Keratinocyte (primary cell): ENCODE data around the gene NAALADL2.

ENCODE experiments used
- EZH2 ChIP-seq: IDR thresholded peaks from one replicate; pipeline ENCODE4 v1.6.1; 2012; ENCODE audit warnings: inconsistent platforms, mild to moderate bottlenecking, low read length, moderate library complexity
- TF ChIP-seq, protein P1 (sequence below), 3 experiments: IDR thresholded peaks in 1 of 3; conservative IDR thresholded peaks in 1 of 3; optimal IDR thresholded peaks in 1 of 3; 2 replicates in 2 of 3; 3 replicates in 1 of 3; pipeline versions ENCODE3 to v1.5.1; 2011; ENCODE audit warnings: low read length in 3 of 3, mild to moderate bottlenecking in 3 of 3, moderate library complexity in 2 of 3, control low read depth in 1 of 3, inconsistent platforms in 1 of 3; ENCODE audit not compliant: insufficient read depth in 2 of 3; ENCODE audit errors: extremely low read depth in 1 of 3

DNA sequence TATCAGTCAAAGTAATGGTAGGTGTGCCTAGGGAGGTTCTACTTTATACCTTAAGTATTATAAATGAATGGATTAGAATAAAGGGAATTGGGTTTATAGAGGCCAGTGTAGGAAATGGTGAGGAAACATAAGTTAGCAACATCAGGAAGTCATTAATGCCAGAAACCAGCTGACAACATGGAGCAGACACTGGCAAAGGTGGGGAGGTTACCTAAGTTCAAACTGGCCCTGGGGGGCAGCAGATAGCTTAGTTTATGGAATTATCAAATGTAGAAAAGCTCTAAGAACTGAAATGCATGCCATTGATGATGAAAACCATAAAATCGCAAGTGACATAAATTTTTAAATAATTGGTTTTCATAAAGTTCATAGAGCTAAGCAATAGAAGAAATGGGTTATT, 498.6 kb downstream of the NAALADL2 start:
- TF ChIP-seq, protein P1, sequence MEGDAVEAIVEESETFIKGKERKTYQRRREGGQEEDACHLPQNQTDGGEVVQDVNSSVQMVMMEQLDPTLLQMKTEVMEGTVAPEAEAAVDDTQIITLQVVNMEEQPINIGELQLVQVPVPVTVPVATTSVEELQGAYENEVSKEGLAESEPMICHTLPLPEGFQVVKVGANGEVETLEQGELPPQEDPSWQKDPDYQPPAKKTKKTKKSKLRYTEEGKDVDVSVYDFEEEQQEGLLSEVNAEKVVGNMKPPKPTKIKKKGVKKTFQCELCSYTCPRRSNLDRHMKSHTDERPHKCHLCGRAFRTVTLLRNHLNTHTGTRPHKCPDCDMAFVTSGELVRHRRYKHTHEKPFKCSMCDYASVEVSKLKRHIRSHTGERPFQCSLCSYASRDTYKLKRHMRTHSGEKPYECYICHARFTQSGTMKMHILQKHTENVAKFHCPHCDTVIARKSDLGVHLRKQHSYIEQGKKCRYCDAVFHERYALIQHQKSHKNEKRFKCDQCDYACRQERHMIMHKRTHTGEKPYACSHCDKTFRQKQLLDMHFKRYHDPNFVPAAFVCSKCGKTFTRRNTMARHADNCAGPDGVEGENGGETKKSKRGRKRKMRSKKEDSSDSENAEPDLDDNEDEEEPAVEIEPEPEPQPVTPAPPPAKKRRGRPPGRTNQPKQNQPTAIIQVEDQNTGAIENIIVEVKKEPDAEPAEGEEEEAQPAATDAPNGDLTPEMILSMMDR (optimal IDR thresholded peaks at IDR 0.05 in 1 of 3, IDR thresholded peaks at IDR 0.05 in 1 of 3, conservative IDR thresholded peaks at IDR 0.05 in 1 of 3; ENCODE audit: extremely low read depth in 1 of 3, insufficient read depth in 2 of 3, low read length in 3 of 3), result peak in 1 of 3 experiments; percentile 5
- TF ChIP-seq EZH2, result no peak
